KOPT-K1 (cell line): ENCODE results near the gene MYB.
A peak's percentile ranks its signal among the peaks of the same experiment; 100 is the strongest.
"Not testable (repeated sequence)": the region's sequence is repeated elsewhere in the genome, so short reads cannot be mapped to it uniquely, and the experiment has no call there.

Experiments
- H3K27ac ChIP-seq: fragments of 200-600 bp; sonication (generic); 2 replicates; pipeline ENCODE4 v1.5.1; 2016; ENCODE audit warnings: antibody characterized with exemption, mild to moderate bottlenecking, low read depth, low read length; ENCODE audit not compliant: poor library complexity, severe bottlenecking
- H3K36me3 ChIP-seq: fragments of 200-600 bp; sonication (generic); 2 replicates; pipeline ENCODE4 v1.5.1; 2017; ENCODE audit warnings: antibody characterized with exemption, mild to moderate bottlenecking, low read length, moderate library complexity; ENCODE audit not compliant: insufficient read depth
- H3K9me3 ChIP-seq: fragments of 200-600 bp; sonication (generic); 2 replicates; pipeline ENCODE4 v1.5.1; 2017; ENCODE audit warnings: antibody characterized with exemption, low read length, mild to moderate bottlenecking; ENCODE audit not compliant: insufficient read depth, poor library complexity, severe bottlenecking

The MYB gene

DNA sequence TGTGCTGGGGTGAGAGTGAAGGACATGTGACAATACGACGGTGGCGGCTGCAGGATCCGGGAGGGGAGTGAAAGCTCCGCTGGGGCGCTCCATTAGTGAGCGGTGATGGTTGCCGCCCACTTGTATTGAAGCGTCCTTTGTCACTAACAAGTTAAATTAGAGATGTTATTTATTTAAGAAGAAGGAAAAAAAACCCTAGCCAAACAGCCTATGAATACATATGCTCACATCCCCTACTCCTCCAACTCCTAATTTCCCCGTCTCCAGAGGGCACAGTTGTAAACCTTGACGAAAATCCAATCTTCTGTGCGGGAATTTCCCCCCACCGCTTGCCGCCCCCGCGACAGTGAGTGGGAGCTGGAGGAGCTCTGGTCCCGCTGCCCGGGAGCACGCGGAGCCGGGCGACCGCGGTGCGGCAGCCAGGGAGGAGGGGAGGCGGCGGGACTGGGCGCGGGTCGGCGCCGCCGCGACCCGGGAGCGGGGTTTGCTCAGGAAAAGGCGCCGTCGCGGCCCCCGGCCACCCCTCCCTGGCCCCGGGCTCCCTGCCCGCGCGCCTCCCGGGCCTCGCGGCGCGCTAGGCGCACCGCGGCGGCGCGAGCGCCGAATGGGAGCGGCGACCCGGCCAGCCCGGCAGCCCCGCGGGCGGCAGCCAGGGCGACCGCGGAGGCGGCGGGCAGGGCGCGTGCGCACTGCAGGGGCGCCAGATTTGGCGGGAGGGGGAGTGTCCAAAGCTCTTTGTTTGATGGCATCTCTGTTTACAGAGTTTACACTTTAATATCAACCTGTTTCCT, at the start of gene MYB:
MYB (plus strand) TSS at position 767 of the 791 bp plus-strand sequence. CDS start 206 bp downstream, outside the sequence.
- Histone ChIP-seq H3K9me3 (no peaks in the 10 kb centered on the region), H3K36me3 (peaks cover 10% of the 10 kb centered on the region), H3K27ac (peak within 1 kb of the TSS; percentile 97)

GRCh38 chr6:135132776-135133175, 48.3 kb upstream of the MYB start:
- Histone ChIP-seq H3K9me3 (no peaks in the 10 kb centered on the region), H3K36me3 (no peaks in the 10 kb centered on the region), H3K27ac (no peak overlapping the region)

DNA sequence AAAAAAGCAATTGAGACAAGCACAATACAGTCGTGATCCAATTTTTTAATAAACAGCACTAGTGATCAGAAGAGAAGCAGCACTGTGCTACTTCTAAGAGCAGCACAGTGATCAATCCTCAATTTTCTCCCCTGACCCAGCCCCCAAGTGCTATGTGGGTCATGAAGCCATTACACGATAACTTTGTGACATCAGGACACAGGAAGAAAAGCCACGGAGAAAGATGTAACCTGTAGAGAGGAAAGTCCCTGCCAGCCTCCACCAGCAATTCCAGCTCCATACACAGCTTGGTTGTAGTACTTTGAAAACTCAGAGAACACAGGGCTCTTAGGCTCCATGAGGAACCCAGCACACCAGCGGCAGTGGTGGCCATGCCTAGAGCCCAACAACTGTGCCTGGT, 45.3 kb upstream of the MYB start:
- Histone ChIP-seq H3K36me3 (no peaks in the 10 kb centered on the region), H3K27ac (no peak overlapping the region), H3K9me3 (no peaks in the 10 kb centered on the region)

- H3K36me3 ChIP-seq: no peaks in the 10 kb centered on the region
Observed at GRCh38 chr6:135137826-135138225, 43.3 kb upstream of the MYB start.

DNA sequence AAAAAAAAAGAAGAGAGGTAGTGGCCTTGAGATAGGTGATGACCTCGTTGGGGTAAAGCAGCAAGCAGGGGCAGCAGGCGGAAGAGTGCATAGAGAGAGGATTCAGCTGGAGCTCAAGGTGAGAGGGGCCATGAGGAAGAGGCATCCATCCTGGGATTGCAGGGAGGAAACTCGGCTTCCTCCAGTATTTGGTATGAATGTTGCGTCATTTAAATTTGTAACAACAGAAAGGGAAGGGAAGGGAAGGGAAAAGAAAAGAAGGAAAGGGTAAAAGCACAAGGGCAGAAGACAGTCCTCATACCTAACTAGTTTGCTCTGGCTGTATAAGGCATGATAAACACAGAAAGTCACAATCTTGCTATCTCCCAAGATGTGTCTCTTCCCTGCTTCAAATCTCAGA, 39.9 kb upstream of the MYB start:
- Histone ChIP-seq H3K27ac (no peak overlapping the region), H3K9me3 (no peaks in the 10 kb centered on the region), H3K36me3 (no peaks in the 10 kb centered on the region)

More at GRCh38 chr6:135137826-135138225, 43.3 kb upstream of the MYB start:
- H3K9me3 ChIP-seq: no peaks in the 10 kb centered on the region
- H3K27ac ChIP-seq: no peak overlapping the region

- no peaks in the 10 kb centered on the region for H3K9me3 ChIP-seq
- no peaks in the 10 kb centered on the region for H3K36me3 ChIP-seq
- H3K27ac ChIP-seq: no peak overlapping the region
Observed at GRCh38 chr6:135141728-135142127, 39.4 kb upstream of the MYB start.

GRCh38 chr6:135142232-135142631, 38.9 kb upstream of the MYB start:
- H3K9me3 ChIP-seq, H3K27ac ChIP-seq, H3K36me3 ChIP-seq: not testable (repeated sequence)

- Histone ChIP-seq H3K36me3 (no peaks in the 10 kb centered on the region), H3K27ac (peak overlapping the region; percentile 85), H3K9me3 (no peaks in the 10 kb centered on the region)
Observed at GRCh38 chr6:135144673-135145062, 36.4 kb upstream of the MYB start.

GRCh38 chr6:135145063-135145800, 35.9 kb upstream of the MYB start:
- Histone ChIP-seq H3K36me3 (no peaks in the 10 kb centered on the region), H3K27ac (peak overlapping the region; percentile 85), H3K9me3 (peaks cover under 1% of the 10 kb centered on the region)

DNA sequence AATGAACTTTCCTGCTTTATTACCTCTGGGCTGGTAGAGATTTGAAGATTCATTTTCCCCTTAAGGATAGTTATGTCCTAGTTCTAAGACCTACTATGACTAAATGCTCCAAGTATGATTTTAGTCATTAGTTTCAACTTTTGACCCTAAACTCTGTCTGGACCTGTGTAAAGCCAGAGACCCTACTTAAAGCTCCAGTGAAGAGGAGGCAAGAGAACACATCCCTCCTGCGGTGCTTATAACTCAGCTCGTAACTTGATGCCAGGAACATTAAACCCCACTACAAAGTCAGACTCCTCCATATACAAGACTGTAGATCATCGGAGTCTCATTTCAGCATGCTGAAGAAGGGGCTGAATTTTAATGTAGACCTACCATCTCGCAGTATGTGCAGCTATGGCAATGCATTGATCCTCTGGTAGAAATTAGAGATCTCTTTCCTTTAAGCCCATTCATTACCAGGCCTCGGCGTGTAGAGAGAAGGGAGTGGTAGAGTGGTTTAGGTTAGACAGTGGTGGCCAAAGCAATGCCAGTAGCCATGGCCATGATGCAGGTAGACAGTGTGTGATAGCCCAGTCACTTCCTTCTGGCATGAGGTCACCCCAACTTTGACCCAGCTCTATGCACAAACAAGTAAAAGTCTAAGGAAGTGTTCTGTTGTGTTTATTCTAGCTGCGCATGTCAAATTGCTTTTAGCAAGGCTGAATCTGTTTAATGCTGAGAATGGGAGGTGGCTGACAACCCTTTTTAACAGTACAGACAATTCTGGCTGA, 34.8 kb upstream of the MYB start:
- Histone ChIP-seq H3K36me3 (no peaks in the 10 kb centered on the region), H3K9me3 (peaks cover 8% of the 10 kb centered on the region), H3K27ac (peak overlapping the region; percentile 85)

- peaks cover 11% of the 10 kb centered on the region for H3K9me3 ChIP-seq
- peak overlapping the region; percentile 78 for H3K27ac ChIP-seq
- no peaks in the 10 kb centered on the region for H3K36me3 ChIP-seq
Observed at GRCh38 chr6:135147637-135148592, 33.2 kb upstream of the MYB start.

- Histone ChIP-seq H3K36me3 (no peaks in the 10 kb centered on the region), H3K9me3 (peaks cover 11% of the 10 kb centered on the region), H3K27ac (peak overlapping the region; percentile 78)
Observed at GRCh38 chr6:135148889-135149288, 32.2 kb upstream of the MYB start.

DNA sequence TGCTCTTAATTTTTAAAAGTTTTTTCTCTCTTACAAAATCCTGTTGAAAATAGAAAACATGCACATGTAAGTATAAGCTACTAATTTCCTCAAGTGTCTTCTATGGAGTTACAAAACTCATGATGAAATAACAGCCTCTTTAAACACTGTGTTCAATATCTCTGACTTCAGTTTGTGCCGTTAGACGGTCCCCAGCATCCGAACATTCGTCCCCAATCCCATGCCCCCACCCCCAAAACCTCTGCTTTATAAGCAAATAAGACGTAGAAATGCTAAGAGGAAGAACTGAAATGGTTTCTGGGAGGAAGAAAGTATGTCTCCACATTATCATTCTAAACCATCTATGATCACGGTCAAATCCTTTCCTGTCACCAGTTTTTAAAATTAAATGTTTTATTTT, 31.7 kb upstream of the MYB start:
- no peaks in the 10 kb centered on the region for H3K36me3 ChIP-seq
- peak overlapping the region; percentile 78 for H3K27ac ChIP-seq
- H3K9me3 ChIP-seq: peaks cover 11% of the 10 kb centered on the region

DNA sequence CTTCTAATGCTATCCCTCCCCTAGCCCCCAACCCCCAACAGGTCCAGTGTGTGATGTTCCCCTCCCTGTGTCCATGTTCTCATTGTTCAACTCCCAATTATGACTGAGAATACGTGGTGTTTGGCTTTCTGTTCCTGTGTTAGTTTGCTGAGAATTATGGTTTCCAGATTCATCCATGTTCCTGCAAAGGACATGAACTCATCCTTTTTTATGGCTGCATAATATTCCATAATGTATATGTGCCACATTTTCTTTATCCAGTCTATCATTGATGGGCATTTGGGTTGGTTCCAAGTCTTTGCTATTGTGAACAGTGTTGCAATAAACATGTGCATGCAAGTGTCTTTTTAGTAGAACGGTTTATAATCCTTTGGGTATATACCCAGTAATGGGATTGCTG, 30.6 kb upstream of the MYB start:
- H3K27ac ChIP-seq, H3K36me3 ChIP-seq: not testable (repeated sequence)
- peaks cover 14% of the 10 kb centered on the region for H3K9me3 ChIP-seq
